C1 segment of cervical spinal cord (tissue), 14 donors: ENCODE data around the gene GPS2.

ENCODE experiments used
- DNase-seq, 14 donors: peaks; one replicate each; lab custom pipeline; 2025; lab: John Stamatoyannopoulos, UW

Gene GPS2, protein sequence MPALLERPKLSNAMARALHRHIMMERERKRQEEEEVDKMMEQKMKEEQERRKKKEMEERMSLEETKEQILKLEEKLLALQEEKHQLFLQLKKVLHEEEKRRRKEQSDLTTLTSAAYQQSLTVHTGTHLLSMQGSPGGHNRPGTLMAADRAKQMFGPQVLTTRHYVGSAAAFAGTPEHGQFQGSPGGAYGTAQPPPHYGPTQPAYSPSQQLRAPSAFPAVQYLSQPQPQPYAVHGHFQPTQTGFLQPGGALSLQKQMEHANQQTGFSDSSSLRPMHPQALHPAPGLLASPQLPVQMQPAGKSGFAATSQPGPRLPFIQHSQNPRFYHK

DNA sequence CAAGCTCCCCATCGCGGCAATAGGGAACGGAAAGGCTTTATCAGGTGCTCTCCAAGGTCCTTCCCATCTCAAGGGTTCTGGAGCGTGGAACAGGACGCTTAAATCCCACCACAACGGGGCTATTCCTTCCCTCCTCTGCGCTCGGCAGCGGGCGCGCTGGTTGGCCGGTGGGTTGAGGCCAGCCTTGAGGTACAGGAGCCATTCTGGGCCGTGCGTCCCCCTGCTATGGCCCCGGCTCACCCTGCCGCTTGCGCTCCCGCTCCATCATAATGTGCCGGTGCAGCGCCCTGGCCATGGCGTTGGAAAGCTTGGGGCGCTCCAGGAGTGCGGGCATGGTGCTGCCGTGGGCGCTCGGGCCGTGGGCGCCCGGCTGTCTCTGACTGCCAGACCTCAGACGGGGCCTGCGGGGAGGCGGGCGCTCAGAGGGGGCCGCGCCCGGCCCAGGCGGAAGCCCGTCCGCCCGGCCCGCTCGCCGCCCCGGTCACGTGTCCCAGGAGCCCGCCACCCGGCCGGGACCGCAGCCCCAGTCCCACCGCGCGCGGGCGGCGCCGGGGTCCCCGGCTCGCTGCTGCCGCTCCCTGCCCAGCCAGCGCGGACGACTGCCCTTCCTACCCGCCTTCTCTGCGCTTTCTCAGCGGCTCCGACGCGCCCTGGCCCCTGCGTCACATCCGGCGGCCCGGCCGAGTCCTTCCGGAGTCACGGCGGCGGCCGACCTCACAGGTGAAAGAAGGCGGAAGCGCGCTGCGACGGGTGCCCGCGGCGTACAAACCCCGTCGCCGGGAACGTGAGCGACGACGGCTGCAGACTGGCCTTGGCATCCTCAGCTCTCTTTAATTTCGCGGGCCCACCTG, at the start of gene GPS2:
Gene GPS2 (minus strand): TSS at position 642 of the 851 bp plus-strand sequence. CDS start 308 bp downstream, at position 334.
- DNase-seq: peak; percentile 35 to 93 (median 80)

DNA sequence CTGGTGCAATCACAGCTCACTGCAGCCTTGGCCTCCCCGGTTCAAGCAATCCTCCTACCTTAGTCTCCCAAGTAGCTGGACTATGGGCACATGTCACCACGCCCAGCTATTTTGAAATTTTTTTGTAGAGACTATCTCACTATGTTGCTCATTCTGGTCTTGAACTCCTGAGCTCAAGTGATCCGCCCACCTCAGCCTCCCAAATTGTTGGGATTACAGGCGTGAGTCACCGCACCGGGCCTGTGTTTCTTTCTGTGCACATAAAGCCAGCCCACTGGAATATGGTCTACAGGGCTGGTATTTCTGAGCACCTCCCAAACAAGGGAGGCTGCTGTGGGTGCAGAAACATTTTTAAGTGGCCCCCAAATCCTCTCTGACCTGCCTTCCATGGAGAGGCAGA, 48.2 kb upstream of the GPS2 start:
- DNase-seq: no peak

DNA sequence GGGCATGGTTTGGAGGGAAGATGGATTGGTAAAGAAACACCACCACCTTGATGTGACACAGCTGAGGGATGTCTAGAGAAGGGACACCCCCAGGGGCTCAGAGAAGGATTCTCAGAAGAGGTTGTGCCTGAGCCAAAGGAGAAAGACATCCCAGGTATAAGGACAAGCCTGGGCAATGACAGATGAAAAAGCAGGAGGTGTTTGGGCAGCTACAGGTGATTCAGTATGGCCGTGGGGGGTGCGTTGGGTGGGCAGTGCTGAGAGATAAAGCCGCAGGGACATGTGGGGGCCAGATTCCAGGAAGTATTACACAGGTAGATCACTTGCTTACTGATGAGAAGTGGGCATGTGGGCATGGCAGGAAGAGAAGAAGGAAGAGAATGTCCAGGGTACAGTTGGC, 46.7 kb upstream of the GPS2 start:
- no peak for DNase-seq

DNA sequence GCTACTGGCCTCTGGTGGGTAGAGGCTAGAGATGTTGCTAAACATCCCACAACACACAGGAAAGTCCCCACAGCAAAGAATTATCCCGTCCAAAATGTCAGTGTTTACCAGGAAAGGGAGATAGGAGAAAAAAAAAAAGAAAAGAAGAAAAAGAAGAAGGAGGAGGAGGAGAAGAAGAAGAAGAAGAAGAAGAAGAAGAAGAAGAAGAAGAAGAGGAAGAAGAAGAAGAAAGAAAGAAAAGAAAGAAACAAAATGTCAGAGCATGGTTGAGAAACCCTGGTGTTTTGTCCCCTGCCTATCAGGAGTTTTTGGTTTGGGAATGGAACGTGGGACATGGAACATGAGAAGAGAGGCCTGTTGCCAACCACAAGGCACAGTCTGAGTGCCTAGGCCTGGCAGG, 42.2 kb upstream of the GPS2 start:
- DNase-seq: no peak

DNA sequence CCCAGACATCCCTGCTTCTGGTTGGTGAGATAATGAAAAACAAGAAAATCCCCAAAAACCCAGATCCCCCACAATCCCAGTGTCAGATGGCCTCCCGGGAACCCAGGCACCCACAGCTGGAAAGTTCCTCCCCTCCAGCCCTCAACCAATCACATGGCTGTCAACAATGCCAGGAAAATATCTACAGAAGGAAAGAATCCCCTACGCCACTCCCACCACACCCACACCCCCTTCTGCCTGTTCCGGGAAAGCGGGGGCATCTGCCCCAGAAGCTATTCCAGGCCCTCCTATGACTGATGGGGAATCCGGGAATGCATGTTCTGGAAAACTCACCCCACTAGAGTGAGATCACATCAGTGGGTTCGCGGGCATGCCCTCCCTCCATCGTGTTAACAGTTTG, 41.6 kb upstream of the GPS2 start:
- DNase-seq: no peak

DNA sequence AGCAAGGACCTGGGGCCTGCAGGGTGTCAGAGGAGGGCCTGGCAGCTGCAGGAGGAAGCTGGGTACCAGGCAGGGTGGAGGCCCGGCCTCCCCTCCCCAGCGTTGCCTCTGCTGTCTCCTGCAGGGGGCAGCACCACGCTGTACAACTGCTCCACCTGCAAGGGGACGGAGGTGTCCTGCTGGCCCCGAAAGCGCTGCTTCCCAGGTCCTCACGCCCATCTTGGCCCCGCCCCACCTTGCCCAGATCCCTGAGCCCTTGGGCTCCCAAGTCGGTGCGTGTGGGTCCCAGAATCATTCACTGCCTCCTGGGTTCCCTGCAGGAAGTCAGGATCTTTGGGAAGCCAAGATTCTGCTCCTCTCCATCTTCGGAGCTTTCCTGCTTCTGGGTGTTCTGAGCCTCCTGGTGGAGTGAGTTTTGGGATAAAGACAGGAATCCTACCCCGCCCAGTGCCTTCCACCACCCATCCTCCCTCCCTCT, 41.0 kb upstream of the GPS2 start:
- peak in 13 of 14 donors; percentile 11 to 77 (median 49) for DNase-seq

DNA sequence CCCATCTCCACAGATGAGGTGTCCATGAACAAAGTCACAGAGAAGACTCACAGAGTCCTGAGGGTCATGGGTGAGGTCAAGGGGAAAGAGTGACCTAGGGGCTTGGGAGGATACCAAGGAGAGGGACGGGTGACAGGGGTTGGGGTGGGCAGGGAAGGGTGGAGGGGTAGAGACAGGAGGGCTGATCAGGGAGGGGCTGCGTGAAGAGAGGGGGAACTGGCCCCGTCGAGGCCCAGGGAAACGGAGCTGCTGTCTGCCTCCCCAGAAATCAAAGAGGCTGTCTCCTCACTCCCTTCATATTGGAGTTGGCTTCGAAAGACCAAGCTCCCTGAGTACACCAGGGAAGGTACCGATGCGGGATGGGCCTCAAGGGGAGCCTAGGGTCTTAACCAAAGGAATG, 40.4 kb upstream of the GPS2 start:
- peak in 1 of 14 donors; percentile 44 for DNase-seq

DNA sequence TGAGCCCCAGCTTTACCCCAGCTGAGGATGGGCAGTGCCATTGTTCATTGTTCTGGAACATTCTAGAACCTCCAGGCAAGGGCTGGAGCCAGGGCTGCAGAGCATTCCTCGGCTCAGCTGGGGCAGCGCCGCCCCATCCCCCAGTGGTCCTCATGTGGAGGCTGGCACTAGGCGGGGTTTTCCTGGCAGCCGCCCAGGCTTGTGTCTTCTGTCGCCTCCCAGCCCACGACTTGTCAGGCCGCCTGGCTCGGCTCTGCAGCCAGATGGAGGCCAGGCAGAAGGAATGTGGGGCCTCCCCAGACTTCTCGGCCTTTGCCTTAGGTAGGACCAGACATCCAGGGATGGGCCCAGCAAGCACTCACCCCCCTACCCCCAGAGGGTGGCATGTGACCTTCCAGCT, 39.9 kb upstream of the GPS2 start, which contains the start of gene TMEM95:
Gene TMEM95 (plus strand): TSS at position 104 of the 400 bp plus-strand sequence. CDS start 49 bp downstream, at position 153.
- peak in 12 of 14 donors; percentile 25 to 78 (median 60) for DNase-seq

DNA sequence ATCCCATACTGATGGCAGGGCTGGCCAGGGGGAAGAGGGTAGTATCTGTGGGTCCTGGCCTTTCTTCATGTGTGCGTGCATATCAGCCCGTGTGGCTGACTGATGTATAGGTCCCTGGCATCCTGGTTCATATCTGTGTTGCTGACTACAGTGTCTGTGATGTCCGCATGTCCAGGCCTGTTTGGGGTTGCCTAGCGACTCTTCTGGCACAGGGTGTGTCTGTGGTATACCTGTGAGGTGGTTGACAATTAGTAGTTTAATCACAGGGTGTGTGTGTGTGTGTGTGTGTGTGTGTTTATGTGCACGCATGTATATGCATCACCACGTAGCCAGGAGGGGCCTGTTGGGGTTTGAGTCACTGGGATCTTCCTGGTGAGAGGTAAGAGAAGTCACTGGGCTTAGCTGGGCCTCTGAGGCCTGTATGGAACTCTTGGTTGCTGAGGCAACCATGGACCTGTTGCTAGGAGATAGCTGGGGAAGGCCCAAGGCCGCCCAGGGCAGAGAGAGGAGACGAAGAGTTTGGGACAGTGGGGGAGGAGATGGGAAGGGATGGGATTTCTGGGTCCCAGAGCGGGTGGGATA, 39.2 kb upstream of the GPS2 start:
- peak in 1 of 14 donors; percentile 65 for DNase-seq

DNA sequence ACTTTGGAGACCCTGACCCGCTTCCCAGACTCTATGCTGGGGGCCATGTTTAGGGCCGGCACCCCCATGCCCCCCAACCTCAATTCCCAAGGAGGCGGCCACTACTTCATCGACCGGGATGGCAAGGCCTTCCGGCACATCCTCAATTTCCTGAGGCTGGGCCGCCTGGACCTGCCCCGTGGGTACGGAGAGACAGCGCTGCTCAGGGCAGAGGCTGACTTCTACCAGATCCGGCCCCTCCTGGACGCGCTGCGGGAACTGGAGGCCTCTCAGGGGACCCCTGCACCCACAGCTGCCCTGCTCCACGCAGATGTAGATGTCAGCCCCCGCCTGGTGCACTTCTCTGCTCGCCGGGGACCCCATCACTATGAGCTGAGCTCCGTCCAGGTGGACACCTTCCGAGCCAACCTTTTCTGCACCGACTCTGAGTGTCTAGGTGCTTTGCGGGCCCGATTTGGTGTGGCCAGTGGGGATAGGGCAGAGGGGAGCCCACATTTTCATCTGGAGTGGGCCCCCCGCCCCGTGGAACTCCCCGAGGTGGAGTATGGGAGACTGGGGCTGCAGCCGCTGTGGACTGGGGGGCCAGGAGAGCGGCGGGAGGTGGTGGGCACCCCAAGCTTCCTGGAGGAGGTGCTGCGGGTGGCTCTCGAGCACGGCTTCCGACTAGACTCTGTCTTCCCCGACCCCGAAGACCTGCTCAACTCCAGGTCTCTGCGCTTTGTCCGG, 37.9 kb upstream of the GPS2 start:
- DNase-seq: no peak

DNA sequence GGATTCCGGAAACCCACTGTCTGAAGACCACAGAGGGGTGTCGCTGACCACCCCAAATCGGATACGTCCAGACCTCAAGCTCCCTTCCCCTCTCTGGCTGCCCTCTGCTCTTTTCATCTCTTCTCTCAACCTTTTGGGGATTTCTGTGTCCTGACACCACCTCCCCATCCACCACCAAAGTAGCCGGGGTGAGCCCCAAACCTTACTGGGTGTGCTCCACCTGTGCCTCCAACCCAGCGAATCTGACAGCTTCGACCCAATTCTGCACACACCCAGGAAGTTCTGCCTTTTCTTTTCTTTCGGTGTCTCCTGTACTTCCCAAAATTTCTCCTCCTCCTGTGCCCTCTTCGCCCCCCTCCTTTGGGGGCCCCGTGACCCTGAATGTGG, 37.3 kb upstream of the GPS2 start:
- DNase-seq: no peak

DNA sequence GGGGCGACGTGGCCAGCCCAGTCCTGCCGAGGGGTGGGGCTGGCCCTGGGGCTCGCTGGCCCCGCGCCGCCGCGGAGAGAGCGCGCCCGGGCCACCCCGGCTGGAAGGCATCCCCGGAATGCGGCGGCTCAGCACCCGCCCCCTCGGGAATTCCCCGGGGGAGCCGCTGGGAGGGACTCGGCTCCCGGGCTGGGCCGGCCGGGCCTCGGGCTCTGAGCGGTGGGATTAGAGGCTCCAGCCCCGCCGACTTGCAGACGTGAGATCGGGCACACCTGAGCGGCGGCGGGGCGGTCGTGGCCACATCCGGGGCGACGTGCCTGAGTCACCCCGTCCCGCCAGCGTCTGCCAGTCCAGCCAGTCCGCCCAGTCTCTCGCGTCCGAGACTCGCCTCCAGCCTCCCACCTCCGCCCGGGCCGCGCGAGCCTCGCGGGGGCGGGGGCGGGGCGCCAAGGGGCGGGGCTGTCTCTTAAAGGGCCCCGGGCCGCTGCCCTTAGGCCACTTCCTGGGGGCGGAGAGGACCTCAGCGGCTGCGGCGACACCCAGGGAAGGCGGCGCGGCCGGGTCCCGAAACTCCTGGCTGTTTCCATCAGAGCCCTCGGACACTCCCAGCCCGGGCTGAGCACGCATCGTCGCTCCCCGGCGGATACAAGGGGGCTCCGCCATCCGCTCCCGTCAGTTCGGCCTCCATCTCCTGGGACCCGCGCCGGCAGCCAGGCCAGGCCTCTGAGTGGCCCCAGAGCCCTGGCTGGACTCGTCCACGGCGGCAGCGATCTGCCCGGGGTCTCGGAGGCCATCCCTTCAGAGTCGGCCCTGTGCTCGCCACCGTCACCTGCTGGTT, 36.7 kb upstream of the GPS2 start, which contains the start of gene KCTD11:
Gene KCTD11 (plus strand): TSS at position 498 of the 838 bp plus-strand sequence.
- DNase-seq: peak; percentile 28 to 92 (median 80)

DNA sequence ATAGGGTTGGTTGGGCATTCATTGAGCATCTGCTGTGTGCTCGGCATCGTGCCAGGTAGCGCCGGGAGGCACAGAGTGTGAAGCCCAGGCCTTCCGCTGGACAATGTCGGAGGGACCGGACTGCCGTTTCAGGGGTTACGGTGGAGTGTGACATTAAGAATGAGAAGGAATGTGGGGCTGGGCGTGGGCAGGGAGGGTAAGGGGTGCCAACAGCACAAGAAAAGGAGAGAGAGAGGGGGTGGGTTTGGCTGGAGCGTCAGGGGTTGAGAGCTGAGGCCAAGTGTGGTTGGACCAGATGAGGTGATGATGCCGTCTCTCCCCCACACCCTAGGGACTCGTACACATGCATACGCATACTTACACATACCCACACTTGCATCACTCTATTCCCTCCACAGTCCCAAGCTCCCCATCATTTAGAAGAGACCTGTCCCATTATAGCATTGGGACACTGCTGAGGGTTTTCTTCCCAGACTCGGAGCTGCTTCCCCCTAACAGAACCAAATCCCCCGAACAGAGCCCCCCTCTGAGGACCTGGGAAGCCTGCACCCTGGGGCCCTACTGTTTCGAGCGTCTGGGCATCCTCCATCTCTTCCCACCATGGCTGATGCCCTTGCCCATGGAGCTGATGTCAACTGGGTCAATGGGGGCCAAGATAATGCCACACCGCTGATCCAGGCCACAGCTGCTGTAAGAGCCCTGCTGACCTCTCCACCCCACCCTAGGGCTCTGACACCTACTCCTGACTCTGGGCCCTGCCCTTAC, 33.5 kb upstream of the GPS2 start:
- peak in 2 of 14 donors; percentile 27 to 32 for DNase-seq

DNA sequence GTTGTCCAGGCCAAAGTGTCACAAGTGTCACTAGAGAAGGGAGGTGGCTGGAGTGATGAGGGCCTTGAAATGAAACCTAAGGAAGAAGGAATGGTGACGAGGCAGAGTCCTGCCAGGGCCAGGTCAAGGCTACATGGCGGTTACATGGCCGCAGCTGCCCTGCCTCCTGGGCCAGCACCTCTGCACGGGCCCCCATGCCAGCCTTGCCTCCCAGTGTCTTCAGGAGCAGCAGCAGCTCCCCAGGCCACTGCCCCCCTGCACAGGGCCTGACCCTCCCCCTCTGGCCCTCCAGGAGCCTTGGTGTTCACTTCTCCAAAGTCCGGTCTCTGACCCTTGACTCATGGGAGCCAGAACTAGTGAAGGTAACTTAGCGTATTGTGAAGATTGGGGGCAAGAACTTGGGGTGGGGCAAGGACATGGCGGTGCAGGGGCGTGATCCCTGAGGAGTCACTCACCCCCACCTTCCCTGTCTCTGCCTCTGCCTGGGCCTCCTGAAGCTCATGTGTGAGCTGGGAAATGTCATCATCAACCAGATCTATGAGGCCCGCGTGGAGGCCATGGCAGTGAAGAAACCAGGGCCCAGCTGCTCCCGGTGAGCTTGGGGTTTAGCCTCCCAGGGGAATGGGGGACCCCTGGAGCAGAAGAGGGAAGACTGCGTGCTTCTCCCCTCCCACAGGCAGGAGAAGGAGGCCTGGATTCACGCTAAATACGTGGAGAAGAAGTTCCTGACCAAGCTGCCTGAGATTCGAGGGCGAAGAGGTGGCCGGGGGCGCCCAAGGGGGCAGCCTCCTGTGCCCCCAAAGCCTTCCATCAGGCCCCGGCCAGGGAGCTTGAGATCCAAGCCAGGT, 32.7 kb upstream of the GPS2 start:
- DNase-seq: no peak

DNA sequence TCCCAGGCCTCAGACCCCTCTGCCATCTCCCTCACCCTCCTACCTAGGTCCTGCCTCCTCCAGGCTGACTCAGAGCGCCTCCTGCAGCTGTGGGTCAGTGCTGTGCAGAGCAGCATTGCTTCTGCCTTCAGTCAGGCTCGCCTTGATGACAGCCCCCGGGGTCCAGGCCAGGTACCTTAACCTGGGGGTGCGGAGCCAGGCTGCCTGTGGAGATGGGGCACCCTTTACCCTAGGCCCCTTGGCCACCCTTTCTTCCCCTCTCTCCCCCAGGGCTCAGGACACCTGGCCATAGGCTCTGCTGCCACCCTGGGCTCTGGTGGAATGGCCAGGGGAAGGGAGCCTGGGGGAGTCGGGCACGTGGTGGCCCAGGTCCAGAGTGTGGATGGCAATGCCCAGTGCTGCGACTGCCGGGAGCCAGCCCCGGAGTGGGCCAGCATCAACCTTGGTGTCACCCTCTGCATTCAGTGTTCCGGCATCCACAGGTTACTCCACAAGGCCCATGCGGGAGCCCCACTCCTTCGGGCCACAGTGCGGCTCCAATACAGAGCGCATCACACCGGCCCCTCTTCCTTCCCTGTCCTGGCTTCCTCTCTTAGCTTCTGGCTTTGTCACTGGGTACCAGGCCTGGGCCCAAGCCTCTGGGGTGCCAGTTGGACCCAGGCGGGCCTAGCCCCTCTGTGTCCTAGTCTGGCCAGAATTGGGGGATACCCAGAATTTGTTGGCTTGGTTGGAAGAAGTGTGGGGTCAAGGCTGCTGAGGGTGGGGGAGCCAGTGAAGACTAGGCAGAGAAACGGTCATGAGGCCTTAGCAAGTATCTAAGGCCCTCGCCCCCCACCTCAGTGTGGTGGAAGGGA, 31.8 kb upstream of the GPS2 start:
- no peak for DNase-seq

DNA sequence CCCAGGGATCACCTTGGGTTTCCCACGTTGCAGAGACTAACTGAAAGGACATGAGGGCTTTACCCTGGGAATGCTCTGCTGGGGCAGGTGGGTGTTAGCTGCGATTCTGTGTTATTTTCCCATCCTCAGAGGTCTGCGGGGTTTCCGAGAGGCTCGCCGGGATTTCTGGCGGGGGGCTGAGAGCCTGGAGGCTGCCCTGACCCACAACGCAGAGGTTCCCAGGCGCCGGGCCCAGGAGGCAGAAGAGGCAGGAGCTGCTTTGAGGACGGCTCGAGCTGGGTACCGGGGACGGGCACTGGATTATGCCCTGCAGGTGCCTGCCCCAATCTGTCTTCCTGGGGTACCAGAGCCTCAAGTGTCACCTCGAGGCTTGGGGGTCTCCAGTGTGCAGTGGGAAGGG, 28.1 kb upstream of the GPS2 start:
- no peak for DNase-seq

DNA sequence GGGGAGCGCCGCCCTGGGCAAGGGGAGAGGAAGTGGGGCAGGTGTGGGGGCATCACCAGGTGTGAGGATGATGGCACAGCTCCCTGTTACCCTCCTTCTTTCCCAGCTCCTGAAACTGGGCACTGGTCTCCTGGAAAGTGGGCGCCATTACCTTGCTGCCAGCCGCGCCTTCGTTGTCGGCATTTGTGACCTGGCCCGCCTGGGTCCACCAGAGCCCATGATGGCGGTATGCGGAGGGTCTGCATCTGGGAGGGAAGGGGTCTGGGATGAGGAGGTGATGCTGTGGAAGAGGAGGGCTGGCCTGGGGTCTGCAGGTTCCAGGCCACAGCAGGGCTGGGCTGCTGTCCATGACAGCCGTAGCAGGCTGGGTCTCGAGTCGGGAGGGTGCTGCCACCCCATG, 26.7 kb upstream of the GPS2 start:
- no peak for DNase-seq

DNA sequence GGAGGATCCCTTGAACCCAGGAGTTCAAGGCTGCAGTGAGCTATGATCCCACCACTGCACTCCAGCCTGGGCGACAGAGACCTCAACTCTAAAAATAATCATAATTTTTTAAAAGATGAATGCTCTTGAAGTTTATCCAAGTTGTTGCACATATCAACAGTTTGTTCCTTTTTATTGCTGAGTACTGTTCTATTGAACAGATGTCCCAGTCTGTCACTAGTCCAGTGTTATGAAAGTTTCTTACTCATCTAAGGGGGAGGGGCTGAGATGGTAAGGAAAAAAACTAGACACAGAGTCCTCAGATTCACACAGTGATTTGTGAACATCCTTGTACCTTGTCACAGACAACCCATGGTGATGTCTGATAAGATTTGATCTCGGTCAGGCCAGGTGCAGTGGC, 25.0 kb upstream of the GPS2 start:
- DNase-seq: no peak
